ENCODE measurements around the gene CTCFL.

DNA sequence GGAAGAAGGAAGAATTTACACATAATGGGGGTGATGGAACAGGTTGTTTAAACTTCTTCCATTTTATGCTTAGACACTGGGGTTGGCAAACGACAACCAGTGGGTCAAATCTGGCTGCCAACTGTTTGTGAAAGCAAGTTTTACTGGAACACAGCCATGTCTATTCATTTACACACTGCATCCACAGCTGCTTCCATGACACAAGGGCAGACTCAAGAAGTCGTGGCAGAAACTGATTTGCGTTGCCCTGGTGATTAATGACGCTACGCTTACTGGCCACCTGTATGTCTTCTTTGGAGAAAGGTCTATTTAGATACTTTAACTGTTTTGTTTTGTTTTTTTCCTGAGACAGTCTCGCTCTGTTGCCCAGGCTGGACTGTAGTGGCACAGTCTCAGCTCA lies 19.0 kb downstream of the CTCFL start:
- TF ChIP-seq PAF1 (CRISPR knock-in tag; IDR thresholded peaks at IDR 0.05) = no peak
- TF ChIP-seq, protein P1, sequence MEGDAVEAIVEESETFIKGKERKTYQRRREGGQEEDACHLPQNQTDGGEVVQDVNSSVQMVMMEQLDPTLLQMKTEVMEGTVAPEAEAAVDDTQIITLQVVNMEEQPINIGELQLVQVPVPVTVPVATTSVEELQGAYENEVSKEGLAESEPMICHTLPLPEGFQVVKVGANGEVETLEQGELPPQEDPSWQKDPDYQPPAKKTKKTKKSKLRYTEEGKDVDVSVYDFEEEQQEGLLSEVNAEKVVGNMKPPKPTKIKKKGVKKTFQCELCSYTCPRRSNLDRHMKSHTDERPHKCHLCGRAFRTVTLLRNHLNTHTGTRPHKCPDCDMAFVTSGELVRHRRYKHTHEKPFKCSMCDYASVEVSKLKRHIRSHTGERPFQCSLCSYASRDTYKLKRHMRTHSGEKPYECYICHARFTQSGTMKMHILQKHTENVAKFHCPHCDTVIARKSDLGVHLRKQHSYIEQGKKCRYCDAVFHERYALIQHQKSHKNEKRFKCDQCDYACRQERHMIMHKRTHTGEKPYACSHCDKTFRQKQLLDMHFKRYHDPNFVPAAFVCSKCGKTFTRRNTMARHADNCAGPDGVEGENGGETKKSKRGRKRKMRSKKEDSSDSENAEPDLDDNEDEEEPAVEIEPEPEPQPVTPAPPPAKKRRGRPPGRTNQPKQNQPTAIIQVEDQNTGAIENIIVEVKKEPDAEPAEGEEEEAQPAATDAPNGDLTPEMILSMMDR (CRISPR knock-in tag; IDR thresholded peaks at IDR 0.05) = no peak
- TF ChIP-seq IKZF1 (IDR thresholded peaks at IDR 0.05) = no peak
- TF ChIP-seq THAP11 (CRISPR knock-in tag; IDR thresholded peaks at IDR 0.05) = no peak
- TF ChIP-seq RFX3 (CRISPR knock-in tag; IDR thresholded peaks at IDR 0.05) = no peak
